ENCODE measurements around the gene CENPN. TPM values are rescaled to one million over a fixed set of nuclear protein-coding genes. Genes with fewer than 3 reads are reported as not detected.

CENPN gene
- total and polyA plus RNA-seq, 2 of the 8 experiments (the other 6 are each of a cell fraction or from before 2014, with no cell fraction given) = 32.8 to 67.0 TPM

DNA sequence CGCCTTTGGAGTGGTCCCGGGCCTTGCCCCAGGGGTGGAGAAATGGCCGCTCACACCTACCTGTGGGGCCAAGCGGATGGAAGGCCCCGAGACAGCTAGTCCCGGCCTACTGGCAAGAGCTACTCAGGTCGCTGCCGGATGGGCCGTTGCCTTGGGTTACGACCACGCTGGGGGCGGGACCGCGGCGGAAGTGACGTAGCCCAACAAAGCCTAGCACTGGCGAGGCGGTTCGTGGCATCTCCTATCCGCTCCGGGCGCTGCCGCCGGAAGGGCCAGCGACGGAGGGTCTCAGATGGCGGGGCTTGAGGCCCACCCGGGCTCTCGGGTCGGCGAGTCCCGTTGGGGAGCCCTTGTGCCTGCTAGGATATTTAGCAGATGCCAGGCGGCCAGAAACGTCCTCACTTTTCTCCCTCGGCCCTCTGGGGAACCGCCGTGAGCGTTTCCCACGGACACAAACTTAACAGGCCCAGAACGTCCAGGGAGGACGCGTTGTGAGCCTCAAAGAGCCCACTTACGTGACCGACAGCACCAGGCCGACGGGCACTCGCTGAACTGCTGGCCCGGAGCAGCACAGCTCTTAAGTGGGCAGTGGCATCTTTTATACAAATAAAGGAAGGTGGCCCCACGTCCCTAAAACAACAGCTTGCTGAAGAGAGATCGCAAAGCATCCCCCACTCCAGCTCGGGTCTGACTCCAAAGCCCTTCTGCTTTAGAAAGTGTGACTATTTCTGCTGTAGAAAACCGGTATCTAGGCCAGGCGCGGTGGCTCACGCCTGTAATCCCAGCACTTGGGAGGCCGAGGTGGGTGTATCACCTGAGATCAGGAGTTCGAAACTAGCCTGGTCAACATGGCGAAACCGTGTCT, 70.3 kb downstream of the CENPN start, which contains the start of gene C16orf46:
Gene C16orf46, minus strand, starts transcription at position 163 of the 865 bp plus-strand sequence. CDS start 13,283 bp downstream, outside the sequence.
- FAIRE-seq (no peak), DNase-seq (ENCODE audit: low read depth in 1 of 2, low spot score in 2 of 2) (peak; percentile 90 to 100)
- Histone ChIP-seq H3K27ac (ENCODE audit: low read depth, low read length) (peak within 1 kb of the TSS; percentile 84), H3K23me2 (ENCODE audit: low read depth, low read length) (peaks cover 6% of the 10 kb centered on the region; the same call in 1 of the 2 replicates), H3K79me1 (ENCODE audit: low read depth, low read length) (no peaks in the 10 kb centered on the region), H3K56ac (replicated peaks; ENCODE audit: insufficient read length, low read depth, low read length) (peak within 1 kb of the TSS; percentile 73), H3K9me3 (ENCODE audit: insufficient read depth in 2 of 2, low read depth in 1 of 2, low read length in 1 of 2) (no peaks in the 10 kb centered on the region), H3K9ac (replicated peaks in 1 of 4; ENCODE audit: extremely low read depth in 1 of 4, low read depth in 3 of 4, low read length in 3 of 4) (peak within 1 kb of the TSS; percentile 39 to 90 (median 78)), H2BK5ac (ENCODE audit: low read depth, low read length) (peak within 1 kb of the TSS; percentile 93), H2BK12ac (ENCODE audit: low read depth, low read length) (no peak within 1 kb of the TSS), H3K4me3 (ENCODE audit: extremely low read depth in 1 of 4, insufficient read depth in 2 of 4, low read depth in 3 of 4, low read length in 4 of 4) (peak within 1 kb of the TSS; percentile 64 to 90 (median 80)), H4K8ac (ENCODE audit: extremely low read depth, insufficient read depth, low read length) (peak within 1 kb of the TSS; percentile 90), H4K91ac (replicated peaks; ENCODE audit: insufficient read length, low read length) (peak within 1 kb of the TSS; percentile 65), H3K4ac (replicated peaks; ENCODE audit: insufficient read length, low read depth, low read length) (peak within 1 kb of the TSS; percentile 97), H4K20me1 (replicated peaks in 1 of 2; ENCODE audit: control insufficient read depth in 1 of 2, insufficient read depth in 2 of 2, low read length in 2 of 2) (no peaks in the 10 kb centered on the region), H3K36me3 (ENCODE audit: control insufficient read depth in 2 of 4, insufficient read depth in 4 of 4, low read length in 3 of 4) (peaks cover 0 to 4% (median 0%) of the 10 kb centered on the region in 4 experiments; a peak in 1 of 8 replicates), H3K79me2 (ENCODE audit: control insufficient read depth in 1 of 2, insufficient read depth in 2 of 2, low read length in 2 of 2) (no peaks in the 10 kb centered on the region), H2BK20ac (ENCODE audit: low read length) (no peak within 1 kb of the TSS), H3K23ac (ENCODE audit: insufficient read length) (no peak within 1 kb of the TSS), H2AFZ (ENCODE audit: low read length) (peak within 1 kb of the TSS; percentile 93), H2BK120ac (replicated peaks; ENCODE audit: low read depth, low read length) (no peak within 1 kb of the TSS), H3K18ac (ENCODE audit: extremely low read depth, low read length) (peak within 1 kb of the TSS; percentile 78), H3K14ac (ENCODE audit: insufficient read length) (no peak within 1 kb of the TSS), H3K4me1 (replicated peaks in 1 of 4; ENCODE audit: control insufficient read depth in 3 of 4, insufficient read depth in 4 of 4, low read length in 3 of 4) (peaks cover 0 to 2% (median 0%) of the 10 kb centered on the region in 4 experiments; a peak in 3 of 7 replicates), H2AK5ac (ENCODE audit: low read depth, low read length) (no peak within 1 kb of the TSS), H4K5ac (ENCODE audit: insufficient read length, low read depth, low read length) (peak within 1 kb of the TSS; percentile 76), H3K4me2 (ENCODE audit: insufficient read depth in 1 of 2, low read depth in 2 of 2, low read length in 2 of 2) (peak within 1 kb of the TSS; percentile 77 to 84), H2BK15ac (ENCODE audit: low read length) (no peak within 1 kb of the TSS), H3K27me3 (replicated peaks in 1 of 4; ENCODE audit: control insufficient read depth in 3 of 4, extremely low read depth in 1 of 4, insufficient read depth in 3 of 4, low read length in 3 of 4) (no peaks in the 10 kb centered on the region)
- ChIA-PET CTCF (ENCODE audit: partially characterized antibody) (interaction anchor here (0.6 to 1.9 kb wide), 8 partner anchors 10 to 72 kb away, joined by 3 to 6 read pairs (median 3); partner anchors contain the start of gene ATMIN), POLR2A (ENCODE audit: partially characterized antibody) (interaction anchor here (0.9 to 4.1 kb wide), 15 partner anchors 7 to 237 kb away, joined by 3 to 35 read pairs (median 5); partner anchors contain the start of genes ATMIN, CENPN, CMC2 and GAN)
- WGBS, 2 experiments (ENCODE audit: extremely low coverage in 1 of 2, insufficient coverage in 1 of 2, insufficient read length in 1 of 2, insufficient replicate concordance in 2 of 2, low coverage in 1 of 2, low lambda C conversion rate in 2 of 2, missing lambda C conversion rate in 1 of 2) = 14% methylated on average over 57 of the region's 59 CpGs; no CpG with 5 or more reads in 1 of the 2 experiments
- peak; percentile 64 for TF ChIP-seq YY1 (IDR thresholded peaks at IDR 0.05; ENCODE audit: low read depth, low read length)
- TF ChIP-seq KDM5A (IDR thresholded peaks at IDR 0.05; ENCODE audit: low read length) = no peak
- peak; percentile 82 for TF ChIP-seq POLR2AphosphoS5 (IDR thresholded peaks at IDR 0.05; ENCODE audit: low read depth, low read length)
- no peak for TF ChIP-seq CBX5 (IDR thresholded peaks at IDR 0.05; ENCODE audit: low read depth, low read length)
- TF ChIP-seq GTF2F1 (IDR thresholded peaks at IDR 0.05; ENCODE audit: borderline replicate concordance, low read depth, low read length) = no peak
- peak; percentile 91 for TF ChIP-seq GABPA (IDR thresholded peaks at IDR 0.05; ENCODE audit: borderline replicate concordance, insufficient read depth, low read length)
- peak; percentile 93 to 94 for TF ChIP-seq POLR2A (IDR thresholded peaks at IDR 0.05; ENCODE audit: control extremely low read depth in 1 of 2, low read depth in 2 of 2, low read length in 2 of 2)
